ENCODE measurements around the gene RIMOC1. TPM values are rescaled to one million over a fixed set of nuclear protein-coding genes. Genes with fewer than 3 reads are reported as not detected.

The RIMOC1 gene
- total and polyA plus RNA-seq, 2 of the 8 experiments (the other 6 are each of a cell fraction or from before 2014, with no cell fraction given): 20.6 to 35.1 TPM

DNA sequence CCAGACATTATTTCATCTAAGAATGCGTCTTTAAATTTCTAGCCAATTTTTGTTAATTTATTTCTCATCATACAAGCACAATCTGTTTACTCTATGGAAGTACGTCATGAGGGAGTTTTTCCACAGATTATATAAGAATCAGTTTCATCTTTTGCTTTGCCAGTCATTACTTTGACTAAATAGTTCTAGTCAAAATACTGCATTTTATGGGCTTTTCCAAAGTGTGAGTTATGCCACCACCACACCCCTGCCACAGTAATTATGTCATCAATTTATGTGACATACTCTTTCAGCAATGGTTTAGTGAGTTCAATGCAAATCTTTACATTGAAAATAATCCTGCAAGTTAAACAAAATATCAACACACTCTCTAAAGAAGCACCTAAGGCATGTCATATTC is 2.0 kb downstream of the RIMOC1 start:
- Histone ChIP-seq H2AFZ (ENCODE audit: low read length) (no peak overlapping the region), H2BK15ac (ENCODE audit: low read length) (no peak overlapping the region), H3K27me3 (replicated peaks in 1 of 4; ENCODE audit: control insufficient read depth in 3 of 4, extremely low read depth in 1 of 4, insufficient read depth in 3 of 4, low read length in 3 of 4) (no peaks in the 10 kb centered on the region; a peak in 1 of 7 replicates), H2AK5ac (ENCODE audit: low read depth, low read length) (no peak overlapping the region), H4K8ac (ENCODE audit: extremely low read depth, insufficient read depth, low read length) (no peak overlapping the region), H3K4me2 (ENCODE audit: insufficient read depth in 1 of 2, low read depth in 2 of 2, low read length in 2 of 2) (no peak overlapping the region), H2BK120ac (replicated peaks; ENCODE audit: low read depth, low read length) (no peak overlapping the region), H3K36me3 (ENCODE audit: control insufficient read depth in 2 of 4, insufficient read depth in 4 of 4, low read length in 3 of 4) (peaks cover 4 to 37% (median 18%) of the 10 kb centered on the region in 4 experiments; a peak in 7 of 8 replicates), H3K4me1 (replicated peaks in 1 of 4; ENCODE audit: control insufficient read depth in 3 of 4, insufficient read depth in 4 of 4, low read length in 3 of 4) (no peaks in the 10 kb centered on the region; a peak in 1 of 7 replicates), H3K4me3 (ENCODE audit: extremely low read depth in 1 of 4, insufficient read depth in 2 of 4, low read depth in 3 of 4, low read length in 4 of 4) (no peak overlapping the region), H3K23me2 (ENCODE audit: low read depth, low read length) (peaks cover 3% of the 10 kb centered on the region; the same call in 1 of the 2 replicates), H3K18ac (ENCODE audit: extremely low read depth, low read length) (no peak overlapping the region), H3K23ac (ENCODE audit: insufficient read length) (no peak overlapping the region), H3K9me3 (ENCODE audit: insufficient read depth in 2 of 2, low read depth in 1 of 2, low read length in 1 of 2) (no peaks in the 10 kb centered on the region), H3K9ac (replicated peaks in 1 of 4; ENCODE audit: extremely low read depth in 1 of 4, low read depth in 3 of 4, low read length in 3 of 4) (no peak overlapping the region), H4K5ac (ENCODE audit: insufficient read length, low read depth, low read length) (no peak overlapping the region), H2BK20ac (ENCODE audit: low read length) (no peak overlapping the region), H3K79me1 (ENCODE audit: low read depth, low read length) (peaks cover 2% of the 10 kb centered on the region; the same call in 1 of the 2 replicates), H3K14ac (ENCODE audit: insufficient read length) (no peak overlapping the region), H3K4ac (replicated peaks; ENCODE audit: insufficient read length, low read depth, low read length) (no peak overlapping the region), H4K20me1 (replicated peaks in 1 of 2; ENCODE audit: control insufficient read depth in 1 of 2, insufficient read depth in 2 of 2, low read length in 2 of 2) (peaks cover 0 to 2% of the 10 kb centered on the region in 2 experiments), H3K56ac (replicated peaks; ENCODE audit: insufficient read length, low read depth, low read length) (no peak overlapping the region), H4K91ac (replicated peaks; ENCODE audit: insufficient read length, low read length) (no peak overlapping the region), H2BK12ac (ENCODE audit: low read depth, low read length) (no peak overlapping the region), H3K27ac (ENCODE audit: low read depth, low read length) (no peak overlapping the region), H3K79me2 (ENCODE audit: control insufficient read depth in 1 of 2, insufficient read depth in 2 of 2, low read length in 2 of 2) (peaks cover 3 to 35% of the 10 kb centered on the region in 2 experiments), H2BK5ac (ENCODE audit: low read depth, low read length) (no peak overlapping the region)
- FAIRE-seq: no peak
- WGBS, 2 experiments (ENCODE audit: extremely low coverage in 1 of 2, insufficient coverage in 1 of 2, insufficient read length in 1 of 2, insufficient replicate concordance in 2 of 2, low coverage in 1 of 2, low lambda C conversion rate in 2 of 2, missing lambda C conversion rate in 1 of 2): 92% methylated on average over 2 of the region's 2 CpGs; no CpG with 5 or more reads in 1 of the 2 experiments
- ChIA-PET POLR2A (ENCODE audit: partially characterized antibody) (no interaction called here), CTCF (ENCODE audit: partially characterized antibody) (no interaction called here)
- no peak for DNase-seq (ENCODE audit: low read depth in 1 of 2, low spot score in 2 of 2)
- TF ChIP-seq, protein P1, sequence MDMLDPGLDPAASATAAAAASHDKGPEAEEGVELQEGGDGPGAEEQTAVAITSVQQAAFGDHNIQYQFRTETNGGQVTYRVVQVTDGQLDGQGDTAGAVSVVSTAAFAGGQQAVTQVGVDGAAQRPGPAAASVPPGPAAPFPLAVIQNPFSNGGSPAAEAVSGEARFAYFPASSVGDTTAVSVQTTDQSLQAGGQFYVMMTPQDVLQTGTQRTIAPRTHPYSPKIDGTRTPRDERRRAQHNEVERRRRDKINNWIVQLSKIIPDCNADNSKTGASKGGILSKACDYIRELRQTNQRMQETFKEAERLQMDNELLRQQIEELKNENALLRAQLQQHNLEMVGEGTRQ (IDR thresholded peaks at IDR 0.05; ENCODE audit: low read length): no peak
- TF ChIP-seq CBX8 (IDR thresholded peaks at IDR 0.05; ENCODE audit: borderline replicate concordance, low read depth, low read length): no peak
- no peak for TF ChIP-seq RNF2 (IDR thresholded peaks at IDR 0.05; ENCODE audit: borderline replicate concordance, low read depth, low read length, missing control alignments, poor library complexity, severe bottlenecking)
- no peak for TF ChIP-seq JUND (IDR thresholded peaks at IDR 0.05; ENCODE audit: low read length)
- no peak for TF ChIP-seq EP300 (IDR thresholded peaks at IDR 0.05; ENCODE audit: borderline replicate concordance in 1 of 2, low read depth in 2 of 2, low read length in 2 of 2)
- no peak for TF ChIP-seq ASH2L (IDR thresholded peaks at IDR 0.05; ENCODE audit: low read length)
- TF ChIP-seq TBP (IDR thresholded peaks at IDR 0.05; ENCODE audit: low read depth, low read length): no peak
- TF ChIP-seq TAF7 (optimal IDR thresholded peaks at IDR 0.05; ENCODE audit: borderline replicate concordance, low read depth, low read length): no peak

Data from H1 (cell line).